HG03442 (cell line): ENCODE results near the gene KRT17.
"Not testable (repeated sequence)": the region's sequence is repeated elsewhere in the genome, so short reads cannot be mapped to it uniquely, and the experiment has no call there.

Experiments
- ATAC-seq: cut with Tn5 transposase; IDR thresholded peaks from one replicate; pipeline ENCODE4 v1.9.1; 2021; ENCODE audit warnings: mild to moderate bottlenecking, moderate library complexity; ENCODE audit not compliant: unreplicated experiment

The KRT17 gene

DNA sequence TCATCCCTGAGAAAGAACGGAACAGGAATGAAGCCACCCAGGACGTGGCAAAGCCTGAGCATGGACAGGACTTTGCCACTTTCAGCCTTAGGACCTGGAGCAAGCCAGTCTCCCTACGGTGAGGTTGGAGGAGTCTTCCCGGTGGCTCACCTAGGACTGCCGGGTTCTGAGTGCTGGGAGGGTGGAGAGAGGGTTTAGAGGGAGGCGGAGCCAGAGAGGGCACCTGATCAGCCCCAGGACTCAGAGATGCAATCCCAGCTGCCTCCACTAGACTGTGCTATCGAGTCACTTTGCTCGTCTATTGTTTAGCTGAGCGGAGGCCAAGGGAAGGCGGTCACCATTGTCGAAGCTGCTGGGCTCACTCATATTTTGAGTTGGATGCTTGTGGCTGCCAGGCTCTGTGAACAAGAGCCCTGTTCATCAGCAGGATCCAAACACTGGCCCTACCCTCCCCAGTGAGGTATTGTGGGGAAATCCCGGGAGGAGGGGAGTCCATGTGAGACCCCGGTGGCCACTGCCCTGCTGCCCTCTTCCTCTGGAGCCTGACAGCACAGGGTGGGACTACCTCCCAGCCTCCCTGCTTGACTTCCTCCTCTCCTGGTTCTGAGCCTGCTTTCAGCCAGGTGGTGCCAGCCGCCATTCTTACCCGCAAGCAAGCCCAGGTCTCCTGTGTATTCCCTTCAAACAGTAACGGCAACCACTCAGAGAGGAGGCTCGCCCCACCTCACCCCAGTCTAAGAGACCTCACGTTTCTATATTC, 44.7 kb downstream of the KRT17 start:
- ATAC-seq: peak; percentile 55

- ATAC-seq: no peak
Observed at GRCh38 chr17:41578971-41579370, 45.4 kb downstream of the KRT17 start.

DNA sequence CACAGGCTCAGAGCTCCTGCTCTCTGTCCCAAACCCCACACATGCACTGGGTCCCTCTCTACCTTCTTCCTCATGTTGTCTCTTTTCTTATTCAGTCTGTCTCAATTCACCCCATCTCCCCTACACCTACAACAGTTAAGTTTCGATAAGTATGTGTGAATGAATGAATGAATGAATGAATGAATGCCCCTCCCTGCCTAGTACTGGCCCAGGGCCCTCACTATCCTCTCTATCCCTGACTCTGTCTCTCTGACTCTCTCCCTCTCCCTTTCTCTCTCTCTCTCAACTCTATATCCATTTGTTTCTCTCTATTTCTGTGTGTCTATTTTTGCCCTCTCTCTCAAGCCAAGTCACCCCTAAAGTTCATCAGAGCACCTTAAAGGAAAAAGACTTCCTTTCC, 45.8 kb downstream of the KRT17 start:
- ATAC-seq: no peak

GRCh38 chr17:41576740-41577139, 47.6 kb downstream of the KRT17 start:
- not testable (repeated sequence) for ATAC-seq

GRCh38 chr17:41575336-41575735, 49.0 kb downstream of the KRT17 start:
- ATAC-seq: no peak

DNA sequence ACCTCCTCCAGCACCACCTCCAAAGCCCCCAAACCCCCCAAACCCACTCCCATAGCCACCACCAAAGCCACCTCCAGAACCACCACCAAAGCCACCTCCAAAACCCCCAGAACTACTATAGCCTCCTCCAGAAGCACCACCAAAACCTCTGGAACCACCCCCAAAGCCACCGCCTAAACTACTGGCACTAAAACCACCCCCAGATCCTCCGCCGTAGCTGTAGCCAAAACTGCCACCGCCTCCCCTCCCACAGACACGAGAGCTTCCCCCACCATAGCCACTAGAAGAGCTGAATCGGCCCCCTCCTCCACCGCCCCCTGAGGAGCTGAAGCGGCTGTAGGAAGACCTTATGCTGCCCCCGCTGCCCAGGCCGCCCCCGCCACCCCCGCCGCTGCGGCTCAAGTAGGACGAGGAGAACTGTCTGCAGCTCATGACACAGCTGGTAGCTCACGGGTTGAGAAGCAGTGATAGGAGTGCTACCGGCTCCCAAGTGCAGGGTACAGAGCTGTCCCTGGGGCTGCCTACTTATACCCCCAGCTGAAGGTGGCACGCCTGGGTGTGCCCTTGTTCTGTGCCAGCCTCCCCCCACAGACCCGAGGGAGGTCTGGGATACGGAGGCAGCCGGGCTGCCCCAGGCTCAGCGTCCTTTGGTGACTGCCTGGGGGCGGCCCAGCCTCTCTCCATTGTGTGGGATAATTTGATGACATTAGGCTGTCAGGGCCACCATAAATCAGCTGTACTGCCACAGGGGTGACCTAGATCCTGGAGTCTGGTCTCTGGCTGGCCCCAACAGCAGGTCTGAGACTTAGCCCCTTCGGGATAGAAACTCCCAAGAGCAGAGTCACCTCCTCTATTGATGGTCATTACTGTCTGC, 52.6 kb downstream of the KRT17 start, which contains the start of gene KRT9:
KRT9 (minus strand) TSS at position 499 of the 874 bp plus-strand sequence; CDS start at position 432, 67 bp downstream.
- no peak for ATAC-seq
